PC-3 (cell line): ENCODE data around the gene TSPAN9. TPM values are rescaled to one million over a fixed set of nuclear protein-coding genes. Genes with fewer than 3 reads are reported as not detected.

Experiments
- ATAC-seq: fragments of 200-7000 bp; cut with Tn5 transposase; 2 replicates; pipeline ENCODE4 v1.9.1; 2020; ENCODE audit warnings: mild to moderate bottlenecking, moderate library complexity
- BruUV-seq: library from RNA; stranded (reverse); fragments of 400-500 nt; replicated peaks from 2 replicates; lab custom pipeline; 2021; lab: Mats Ljungman, UMichigan
- CTCF ChIA-PET: fragments of 300-600 bp; sonication (Branson Sonifier 250); formaldehyde crosslinking; loops from one replicate; lab custom pipeline; 2022; ENCODE audit warnings: antibody characterized with exemption; lab: Charles Lee
- POLR2A ChIA-PET: fragments of 300-600 bp; sonication (Branson Sonifier 250); formaldehyde crosslinking; loops from one replicate; lab custom pipeline; 2022; ENCODE audit warnings: antibody characterized with exemption; ENCODE audit not compliant: unreplicated experiment; lab: Charles Lee
- DNase-seq: peaks from one replicate; pipeline ENCODE4 v3.0.0-alpha.2; 2015
- H2AFZ ChIP-seq: fragments of 300-600 bp; sonication (generic); 2 replicates; pipeline ENCODE4 v1.6.0; 2016; ENCODE audit warnings: antibody characterized with exemption, low read length
- H3F3A ChIP-seq: fragments of 300-600 bp; sonication (generic); one replicate; pipeline ENCODE4 v1.6.0; 2017; ENCODE audit warnings: antibody characterized with exemption, low read length, control low read depth, mild to moderate bottlenecking; ENCODE audit not compliant: unreplicated experiment
- H3K27ac ChIP-seq: fragments of 300-600 bp; sonication (generic); 2 replicates; pipeline ENCODE4 v1.5.1; 2016; ENCODE audit warnings: mild to moderate bottlenecking, low read length
- H3K27me3 ChIP-seq: fragments of 300-600 bp; sonication (generic); 2 replicates; pipeline ENCODE4 v1.6.1; 2016; ENCODE audit warnings: low read length, mixed read lengths
- H3K36me3 ChIP-seq: fragments of 300-600 bp; sonication (generic); 2 replicates; pipeline ENCODE4 v1.6.1; 2016; ENCODE audit warnings: low read depth, mixed run types, low read length, mixed read lengths
- H3K4me1 ChIP-seq: fragments of 300-600 bp; sonication (generic); 2 replicates; pipeline ENCODE4 v1.5.1; 2016; ENCODE audit warnings: low read length; ENCODE audit not compliant: insufficient read depth
- H3K4me2 ChIP-seq: fragments of 300-600 bp; sonication (generic); 2 replicates; pipeline ENCODE4 v1.6.0; 2016; ENCODE audit warnings: low read length
- H3K4me3 ChIP-seq: fragments of 300-600 bp; sonication (generic); 2 replicates; pipeline ENCODE4 v1.5.1; 2016; ENCODE audit warnings: mild to moderate bottlenecking, low read length, mixed read lengths
- H3K79me2 ChIP-seq: fragments of 300-600 bp; sonication (generic); 2 replicates; pipeline ENCODE4 v1.6.1; 2017; ENCODE audit warnings: low read length, mixed read lengths
- H3K9ac ChIP-seq: fragments of 300-600 bp; sonication (generic); 2 replicates; pipeline ENCODE4 v1.6.0; 2016; ENCODE audit warnings: mild to moderate bottlenecking, low read length
- H3K9me2 ChIP-seq: fragments of 300-600 bp; sonication (generic); replicated peaks from 2 replicates; pipeline ENCODE4 v1.6.1; 2016; ENCODE audit warnings: mixed run types, low read length, mixed read lengths
- H3K9me3 ChIP-seq: fragments of 300-600 bp; sonication (generic); 2 replicates; pipeline ENCODE4 v1.6.1; 2016; ENCODE audit warnings: low read length, mixed read lengths
- H4K20me1 ChIP-seq: fragments of 300-600 bp; sonication (generic); 2 replicates; pipeline ENCODE4 v1.6.1; 2016; ENCODE audit warnings: low read length, mixed read lengths
- EZH2 ChIP-seq: fragments of 300-600 bp; sonication (generic); IDR thresholded peaks from one replicate; pipeline ENCODE4 v1.6.1; 2017; ENCODE audit warnings: antibody characterized with exemption, mild to moderate bottlenecking, low read length; ENCODE audit not compliant: unreplicated experiment
- EZH2phosphoT487 ChIP-seq: fragments of 300-600 bp; sonication (generic); IDR thresholded peaks from 2 replicates; pipeline ENCODE4 v1.6.1; 2018; ENCODE audit warnings: mild to moderate bottlenecking, antibody characterized with exemption, low read length, borderline replicate concordance
- intact Hi-C: fragments of 100-400 bp; cut with micrococcal nuclease; formaldehyde crosslinking; loops from 2 replicates; pipeline ENCODE4 v1.9.0; 2023
- total RNA-seq: library from RNA; depleted of rRNA; stranded (reverse); fragments of >200 nt; gene quantifications from 2 replicates; pipeline ENCODE4 v1.2.3, GENCODE V29; 2014
- TF ChIP-seq, protein P1 (sequence below): fragments of 300-600 bp; sonication (generic); conservative IDR thresholded peaks from 2 replicates; pipeline ENCODE4 v1.5.1; 2017; ENCODE audit warnings: antibody characterized with exemption, low read depth, mild to moderate bottlenecking, low read length

TSPAN9 gene
- total RNA-seq, 1 experiment from 2014 or later, result 6.2 TPM

DNA sequence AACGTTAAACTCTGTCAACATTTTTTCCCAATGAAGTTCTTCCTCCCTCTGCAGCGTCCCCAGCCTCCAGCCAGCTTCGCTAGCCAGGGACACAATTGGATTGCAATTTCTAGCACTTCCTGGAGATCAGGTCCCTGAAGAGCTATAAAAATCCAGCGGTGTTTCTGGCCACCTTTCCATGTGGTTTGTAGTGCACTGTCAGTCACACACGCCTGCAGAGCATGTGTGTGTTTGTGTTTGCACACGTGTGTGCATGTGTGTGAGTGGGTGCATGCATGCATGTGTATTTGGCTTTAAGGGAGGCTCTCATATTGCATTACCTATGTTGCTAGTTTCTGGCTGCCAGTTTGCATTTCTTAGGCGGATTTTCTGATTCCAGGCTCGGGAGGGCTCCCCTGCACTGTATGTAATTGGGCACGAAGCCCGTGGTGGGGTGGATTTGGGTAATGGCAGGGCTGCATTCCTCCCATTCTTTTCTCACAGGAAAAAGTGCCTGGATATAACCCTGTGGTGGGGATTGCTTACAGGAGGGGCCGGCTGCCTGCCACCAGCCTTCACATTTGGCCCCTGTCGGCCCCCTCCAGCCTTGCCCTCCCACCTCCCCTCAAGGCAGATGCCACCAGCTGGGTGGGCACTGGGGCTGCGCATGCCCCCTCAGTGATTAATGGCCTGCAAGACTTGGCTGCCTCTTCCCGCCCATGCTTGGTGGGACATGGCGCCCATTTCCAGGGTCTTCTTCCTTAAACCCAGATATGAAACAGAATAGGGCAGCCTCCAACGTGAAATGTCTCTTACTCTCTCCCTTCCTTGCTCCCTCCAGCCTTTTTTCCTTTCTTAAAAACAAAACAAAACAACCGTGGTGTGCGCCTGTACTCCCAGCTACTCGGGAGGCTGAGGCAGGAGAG lies 74.0 kb downstream of the TSPAN9 start:
- Histone ChIP-seq H3K4me2 (no peak overlapping the region), H3K9me3 (no peaks in the 10 kb centered on the region), H3K79me2 (no peaks in the 10 kb centered on the region), H3K27ac (no peak overlapping the region), H2AFZ (no peak overlapping the region), H3K9ac (no peak overlapping the region), H3K4me1 (no peaks in the 10 kb centered on the region), H3F3A (no peaks in the 10 kb centered on the region), H4K20me1 (no peaks in the 10 kb centered on the region), H3K4me3 (no peak overlapping the region), H3K9me2 (no peaks in the 10 kb centered on the region), H3K36me3 (no peaks in the 10 kb centered on the region), H3K27me3 (no peaks in the 10 kb centered on the region)
- ChIA-PET POLR2A (no interaction called here), CTCF (no interaction called here)
- TF ChIP-seq, protein P1, sequence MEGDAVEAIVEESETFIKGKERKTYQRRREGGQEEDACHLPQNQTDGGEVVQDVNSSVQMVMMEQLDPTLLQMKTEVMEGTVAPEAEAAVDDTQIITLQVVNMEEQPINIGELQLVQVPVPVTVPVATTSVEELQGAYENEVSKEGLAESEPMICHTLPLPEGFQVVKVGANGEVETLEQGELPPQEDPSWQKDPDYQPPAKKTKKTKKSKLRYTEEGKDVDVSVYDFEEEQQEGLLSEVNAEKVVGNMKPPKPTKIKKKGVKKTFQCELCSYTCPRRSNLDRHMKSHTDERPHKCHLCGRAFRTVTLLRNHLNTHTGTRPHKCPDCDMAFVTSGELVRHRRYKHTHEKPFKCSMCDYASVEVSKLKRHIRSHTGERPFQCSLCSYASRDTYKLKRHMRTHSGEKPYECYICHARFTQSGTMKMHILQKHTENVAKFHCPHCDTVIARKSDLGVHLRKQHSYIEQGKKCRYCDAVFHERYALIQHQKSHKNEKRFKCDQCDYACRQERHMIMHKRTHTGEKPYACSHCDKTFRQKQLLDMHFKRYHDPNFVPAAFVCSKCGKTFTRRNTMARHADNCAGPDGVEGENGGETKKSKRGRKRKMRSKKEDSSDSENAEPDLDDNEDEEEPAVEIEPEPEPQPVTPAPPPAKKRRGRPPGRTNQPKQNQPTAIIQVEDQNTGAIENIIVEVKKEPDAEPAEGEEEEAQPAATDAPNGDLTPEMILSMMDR, result no peak
- no peak for TF ChIP-seq EZH2phosphoT487
- no peak for TF ChIP-seq EZH2
- DNase-seq (no peak), ATAC-seq (no peak)
- no TSS peak for BruUV-seq
- intact Hi-C loops, result no loop called here

DNA sequence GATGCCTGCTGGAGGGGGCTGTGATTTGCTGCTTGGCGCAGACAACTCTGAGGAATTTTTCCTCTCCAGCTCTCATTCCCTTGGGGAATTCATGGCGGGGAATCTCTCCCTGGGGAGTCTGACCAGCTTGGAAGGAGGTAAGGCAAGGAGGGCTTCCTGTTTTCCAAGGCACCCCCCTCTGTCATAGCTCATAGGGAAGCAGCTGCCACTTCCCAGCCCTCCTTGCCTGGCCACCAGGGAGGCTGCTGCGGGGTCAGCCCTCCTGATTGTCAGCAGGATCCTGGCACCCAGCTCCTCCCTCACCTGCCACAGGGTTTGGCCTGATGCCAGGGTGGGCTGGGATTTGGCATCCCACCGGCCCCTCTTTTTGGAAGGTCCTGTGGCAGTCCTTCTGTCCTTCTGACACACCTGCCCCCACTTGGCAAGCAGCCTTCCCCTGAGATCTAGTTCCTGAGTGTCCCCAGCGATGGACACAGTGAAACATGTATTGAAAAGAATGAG lies 74.9 kb downstream of the TSPAN9 start:
- no peaks in the 10 kb centered on the region for H3K4me1 ChIP-seq
- no peaks in the 10 kb centered on the region for H3F3A ChIP-seq
- no peaks in the 10 kb centered on the region for H3K36me3 ChIP-seq
- POLR2A ChIA-PET, result no interaction called here
- no peak for TF ChIP-seq EZH2
- DNase-seq, result no peak
- no peak overlapping the region for H3K4me3 ChIP-seq
- CTCF ChIA-PET, result no interaction called here
- H3K27me3 ChIP-seq, result no peaks in the 10 kb centered on the region
- BruUV-seq, result no TSS peak
- no peaks in the 10 kb centered on the region for H3K79me2 ChIP-seq
- H2AFZ ChIP-seq, result no peak overlapping the region
- no peaks in the 10 kb centered on the region for H3K9me3 ChIP-seq
- no peak overlapping the region for H3K27ac ChIP-seq
- H3K9ac ChIP-seq, result no peak overlapping the region
- ATAC-seq, result no peak
- no peaks in the 10 kb centered on the region for H3K9me2 ChIP-seq
- H3K4me2 ChIP-seq, result no peak overlapping the region
- H4K20me1 ChIP-seq, result no peaks in the 10 kb centered on the region
- intact Hi-C loops, result no loop called here

DNA sequence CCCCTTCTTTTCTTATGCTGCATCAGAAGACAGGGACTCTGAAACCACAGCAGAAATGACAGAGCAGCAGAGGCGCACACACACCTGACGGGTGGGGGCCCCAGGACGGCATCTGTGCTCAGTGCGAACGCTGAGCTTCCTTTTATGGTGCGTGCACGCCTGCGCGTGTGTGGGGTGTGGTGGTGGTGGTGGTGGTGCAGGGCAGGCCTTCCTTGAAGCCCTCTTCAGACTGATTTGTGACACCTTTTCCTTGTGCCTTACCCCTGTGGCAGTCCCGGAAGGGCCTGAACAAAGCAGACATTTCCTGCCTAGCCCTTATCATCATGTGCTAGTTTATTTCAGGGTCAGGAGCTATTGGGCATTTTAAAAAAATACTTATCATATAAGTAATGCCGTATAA lies 75.7 kb downstream of the TSPAN9 start:
- intact Hi-C loops, result no loop called here
- Histone ChIP-seq H3K4me3 (no peak overlapping the region), H4K20me1 (no peaks in the 10 kb centered on the region), H3K27ac (no peak overlapping the region), H3K9ac (no peak overlapping the region), H3K36me3 (no peaks in the 10 kb centered on the region), H3K9me3 (no peaks in the 10 kb centered on the region), H3K27me3 (no peaks in the 10 kb centered on the region), H3F3A (no peaks in the 10 kb centered on the region), H3K4me1 (no peaks in the 10 kb centered on the region), H3K4me2 (no peak overlapping the region), H3K79me2 (no peaks in the 10 kb centered on the region), H3K9me2 (no peaks in the 10 kb centered on the region), H2AFZ (no peak overlapping the region)
- CTCF ChIA-PET, result no interaction called here
- no TSS peak for BruUV-seq
- no peak for ATAC-seq
- TF ChIP-seq, protein P1, result no peak
- no peak for TF ChIP-seq EZH2phosphoT487
- TF ChIP-seq EZH2, result no peak
- no peak for DNase-seq
- POLR2A ChIA-PET, result no interaction called here
